MCF 10A (cell line): ENCODE data around the gene GPC6. TPM values are rescaled to one million over a fixed set of nuclear protein-coding genes. Genes with fewer than 3 reads are reported as not detected.

ENCODE experiments used
- BruUV-seq: library from RNA; stranded (reverse); fragments of 400-500 nt; replicated peaks from 2 replicates; lab custom pipeline; 2021; lab: Mats Ljungman, UMichigan
- CTCF ChIA-PET: fragments of 300-600 bp; sonication (Branson Sonifier 250); formaldehyde crosslinking; extraction: SDS; loops from one replicate; lab custom pipeline; 2021; ENCODE audit warnings: antibody characterized with exemption, inconsistent platforms; lab: Yijun Ruan, JAX
- POLR2A ChIA-PET: fragments of 300-600, 350-650 bp; sonication (Branson Sonifier 250); formaldehyde crosslinking; extraction: SDS; loops from one replicate; lab custom pipeline; 2020; ENCODE audit warnings: antibody characterized with exemption, inconsistent platforms; lab: Yijun Ruan, JAX
- DNase-seq: peaks from one replicate; pipeline ENCODE4 v3.0.0-alpha.2; 2018; ENCODE audit not compliant: unreplicated experiment
- H3K27ac Mint-ChIP-seq: one replicate; pipeline ENCODE4 v1.8.0; 2022; ENCODE audit warnings: mild to moderate bottlenecking, low read depth, mixed read lengths; ENCODE audit not compliant: unreplicated experiment
- H3K27me3 Mint-ChIP-seq: one replicate; pipeline ENCODE4 v1.8.0; 2022; ENCODE audit warnings: mixed read lengths; ENCODE audit not compliant: insufficient read depth, unreplicated experiment
- H3K36me3 Mint-ChIP-seq: one replicate; pipeline ENCODE4 v1.8.0; 2022; ENCODE audit warnings: mild to moderate bottlenecking, moderate library complexity, mixed read lengths; ENCODE audit not compliant: insufficient read depth, unreplicated experiment
- H3K4me1 Mint-ChIP-seq: one replicate; pipeline ENCODE4 v1.8.0; 2022; ENCODE audit warnings: mixed read lengths; ENCODE audit not compliant: insufficient read depth, unreplicated experiment
- H3K4me3 Mint-ChIP-seq: one replicate; pipeline ENCODE4 v1.8.0; 2022; ENCODE audit warnings: mild to moderate bottlenecking, moderate library complexity, mixed read lengths; ENCODE audit not compliant: unreplicated experiment
- H3K9me3 Mint-ChIP-seq: one replicate; pipeline ENCODE4 v1.8.0; 2022; ENCODE audit warnings: mixed read lengths; ENCODE audit not compliant: unreplicated experiment
- intact Hi-C: fragments of 100-400 bp; cut with micrococcal nuclease; formaldehyde crosslinking; loops from 2 replicates; pipeline ENCODE4 v1.14.1; 2022
- total RNA-seq: library from RNA; stranded (reverse); gene quantifications from 2 replicates; pipeline ENCODE4 v1.2.3, GENCODE V29; 2022
- TF ChIP-seq, protein P1 (sequence below): fragments of 200-600 bp; IDR thresholded peaks from one replicate; pipeline ENCODE4 v1.8.0; 2022; ENCODE audit warnings: antibody characterized with exemption, mild to moderate bottlenecking; ENCODE audit not compliant: unreplicated experiment

The GPC6 gene
- total RNA-seq, 1 experiment from 2014 or later: 8.4 TPM

DNA sequence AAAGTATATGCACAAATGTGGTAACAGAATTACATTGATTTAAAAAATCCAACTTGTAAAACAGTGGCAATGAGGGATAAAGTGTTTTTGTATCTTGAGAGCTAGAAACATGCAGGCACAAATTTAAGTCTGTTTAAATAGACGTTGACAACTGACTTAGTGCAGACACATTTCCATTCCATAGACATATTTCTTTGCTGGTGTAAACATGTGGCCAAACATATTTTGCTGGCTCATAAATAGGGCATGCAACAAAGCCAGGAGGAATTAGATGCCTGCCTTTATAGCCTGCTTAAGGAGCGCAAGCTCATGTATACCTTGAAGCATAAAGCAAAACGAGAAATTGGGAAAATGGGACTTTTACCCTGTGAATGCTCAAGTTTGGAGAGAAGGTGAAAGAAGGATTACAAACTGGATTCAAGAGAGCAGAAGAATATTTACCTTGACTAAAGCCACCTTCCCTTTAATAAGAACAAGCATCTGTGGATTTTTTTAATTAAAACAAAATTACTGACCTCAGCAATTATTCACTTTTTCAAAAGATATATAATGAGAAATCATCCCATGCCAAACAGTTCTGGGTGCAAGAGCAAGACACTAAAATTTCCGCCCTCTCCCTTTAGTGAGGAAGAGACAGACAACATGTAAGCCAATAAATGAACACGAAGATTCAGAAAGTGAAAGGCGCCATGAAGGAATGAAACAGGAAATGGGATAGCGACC is 1181.9 kb downstream of the GPC6 start:
- ChIA-PET POLR2A (no interaction called here), CTCF (interaction anchor here (0.6 to 0.8 kb wide), 3 partner anchors 210 to 1568 kb away, joined by 3 to 5 read pairs (median 3); no protein-coding TSS in a partner anchor)
- no TSS peak for BruUV-seq
- DNase-seq: no peak
- Mint-ChIP-seq H3K9me3 (no peaks in the 10 kb centered on the region), H3K36me3 (no peaks in the 10 kb centered on the region), H3K4me1 (no peaks in the 10 kb centered on the region), H3K27ac (no peak overlapping the region), H3K27me3 (no peaks in the 10 kb centered on the region), H3K4me3 (no peak overlapping the region)
- intact Hi-C loops: no loop called here
- TF ChIP-seq, protein P1, sequence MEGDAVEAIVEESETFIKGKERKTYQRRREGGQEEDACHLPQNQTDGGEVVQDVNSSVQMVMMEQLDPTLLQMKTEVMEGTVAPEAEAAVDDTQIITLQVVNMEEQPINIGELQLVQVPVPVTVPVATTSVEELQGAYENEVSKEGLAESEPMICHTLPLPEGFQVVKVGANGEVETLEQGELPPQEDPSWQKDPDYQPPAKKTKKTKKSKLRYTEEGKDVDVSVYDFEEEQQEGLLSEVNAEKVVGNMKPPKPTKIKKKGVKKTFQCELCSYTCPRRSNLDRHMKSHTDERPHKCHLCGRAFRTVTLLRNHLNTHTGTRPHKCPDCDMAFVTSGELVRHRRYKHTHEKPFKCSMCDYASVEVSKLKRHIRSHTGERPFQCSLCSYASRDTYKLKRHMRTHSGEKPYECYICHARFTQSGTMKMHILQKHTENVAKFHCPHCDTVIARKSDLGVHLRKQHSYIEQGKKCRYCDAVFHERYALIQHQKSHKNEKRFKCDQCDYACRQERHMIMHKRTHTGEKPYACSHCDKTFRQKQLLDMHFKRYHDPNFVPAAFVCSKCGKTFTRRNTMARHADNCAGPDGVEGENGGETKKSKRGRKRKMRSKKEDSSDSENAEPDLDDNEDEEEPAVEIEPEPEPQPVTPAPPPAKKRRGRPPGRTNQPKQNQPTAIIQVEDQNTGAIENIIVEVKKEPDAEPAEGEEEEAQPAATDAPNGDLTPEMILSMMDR: no peak

DNA sequence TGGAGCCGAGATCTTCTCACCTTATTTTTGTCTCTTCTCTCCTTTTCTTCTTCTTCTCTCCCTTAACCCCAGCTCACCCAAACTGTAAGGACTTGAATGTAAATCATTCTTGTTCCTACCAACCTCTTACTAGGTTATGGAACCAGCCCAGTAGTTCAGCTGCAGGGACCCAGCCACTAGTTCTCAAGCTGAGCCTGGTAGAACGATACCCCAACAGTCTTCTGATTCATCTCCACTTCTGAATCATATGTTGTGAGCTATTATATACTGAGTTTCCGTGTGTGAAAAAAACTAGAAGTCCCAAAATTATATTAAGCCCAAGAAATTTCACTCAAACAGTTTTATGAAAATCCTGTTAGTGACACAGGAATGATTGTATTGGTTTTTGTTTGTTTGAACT is 1185.1 kb downstream of the GPC6 start:
- Mint-ChIP-seq H3K27me3 (no peaks in the 10 kb centered on the region), H3K4me1 (no peaks in the 10 kb centered on the region), H3K9me3 (no peaks in the 10 kb centered on the region), H3K4me3 (no peak overlapping the region), H3K27ac (no peak overlapping the region), H3K36me3 (no peaks in the 10 kb centered on the region)
- POLR2A ChIA-PET: no interaction called here
- CTCF ChIA-PET: interaction anchor here (0.6 kb wide), 1 partner anchor 1194 kb away, joined by 3 read pairs; no protein-coding TSS in a partner anchor
- no peak for DNase-seq
- TF ChIP-seq, protein P1: no peak
- intact Hi-C loops: no loop called here
- BruUV-seq: no TSS peak

DNA sequence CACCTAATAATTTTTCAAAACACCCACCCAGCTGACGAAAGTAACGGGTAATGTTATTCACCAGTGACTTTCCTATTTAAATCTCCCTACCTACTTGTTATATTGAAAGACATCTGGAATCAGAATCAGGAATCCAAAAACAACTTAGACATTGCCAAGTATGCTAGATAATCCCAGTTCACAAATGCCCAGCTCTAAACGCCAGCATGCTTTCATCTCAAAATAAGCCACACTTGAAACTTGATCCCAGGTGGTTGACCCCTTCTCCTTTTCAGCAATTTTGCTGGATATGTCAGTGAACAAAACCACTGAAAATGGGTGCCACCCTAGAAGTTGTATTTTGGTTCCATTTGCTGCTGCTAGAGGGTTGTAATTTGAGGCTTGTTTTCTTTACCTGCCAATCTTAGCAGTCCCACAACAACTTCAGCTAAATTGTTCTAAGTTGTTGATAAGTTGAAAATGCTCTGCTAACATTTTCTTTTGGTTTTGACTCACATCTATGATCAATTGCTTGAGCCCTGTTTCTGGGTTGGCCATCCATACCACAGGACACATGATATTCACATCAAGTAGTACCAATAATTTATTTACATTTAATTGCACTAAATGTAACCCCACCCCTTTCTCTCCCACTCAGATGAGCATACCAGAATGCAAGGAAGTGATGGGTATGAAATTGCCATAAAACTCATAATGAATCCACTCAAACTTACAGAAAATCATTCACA is 1186.4 kb downstream of the GPC6 start:
- Mint-ChIP-seq H3K4me3 (no peak overlapping the region), H3K27me3 (no peaks in the 10 kb centered on the region), H3K4me1 (no peaks in the 10 kb centered on the region), H3K36me3 (no peaks in the 10 kb centered on the region), H3K9me3 (no peaks in the 10 kb centered on the region), H3K27ac (no peak overlapping the region)
- intact Hi-C loops: no loop called here
- ChIA-PET CTCF (interaction anchor here (0.7 kb wide), 1 partner anchor 1460 kb away, joined by 3 read pairs; no protein-coding TSS in a partner anchor), POLR2A (no interaction called here)
- no TSS peak for BruUV-seq
- no peak for DNase-seq
- TF ChIP-seq, protein P1: no peak

DNA sequence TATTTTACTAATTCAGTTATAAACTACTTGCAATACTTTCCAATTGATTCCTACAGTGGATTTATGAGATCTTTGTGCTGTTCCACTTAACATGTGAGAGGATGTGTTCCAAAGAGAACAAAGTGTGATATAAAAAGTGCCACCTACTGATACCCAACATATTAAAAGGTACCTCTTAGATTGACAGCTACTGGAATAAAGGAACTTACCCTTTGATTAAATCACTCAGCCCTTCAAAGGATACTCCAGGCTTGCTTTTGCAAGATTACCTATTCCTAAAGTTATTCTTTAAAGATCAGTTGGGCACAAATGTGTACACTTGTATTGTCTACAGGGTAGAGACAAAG is 1187.0 kb downstream of the GPC6 start:
- no peaks in the 10 kb centered on the region for H3K27me3 Mint-ChIP-seq
- intact Hi-C loops: no loop called here
- no peak for DNase-seq
- TF ChIP-seq, protein P1: no peak
- no peaks in the 10 kb centered on the region for H3K36me3 Mint-ChIP-seq
- BruUV-seq: no TSS peak
- POLR2A ChIA-PET: no interaction called here
- CTCF ChIA-PET: interaction anchor here (0.7 kb wide), 1 partner anchor 1461 kb away, joined by 3 read pairs; no protein-coding TSS in a partner anchor
- no peaks in the 10 kb centered on the region for H3K4me1 Mint-ChIP-seq
- no peak overlapping the region for H3K4me3 Mint-ChIP-seq
- H3K9me3 Mint-ChIP-seq: no peaks in the 10 kb centered on the region
- no peak overlapping the region for H3K27ac Mint-ChIP-seq
